A673 (cell line): ENCODE results near the gene ATPAF1. TPM values are rescaled to one million over a fixed set of nuclear protein-coding genes. Genes with fewer than 3 reads are reported as not detected.
"Not testable (repeated sequence)": the region's sequence is repeated elsewhere in the genome, so short reads cannot be mapped to it uniquely, and the experiment has no call there.

ENCODE experiments used
- BruUV-seq: library from RNA; stranded (reverse); fragments of 400-500 nt; replicated peaks from 2 replicates; lab custom pipeline; 2021; lab: Mats Ljungman, UMichigan
- CTCF ChIA-PET: fragments of 300-600 bp; sonication (Branson Sonifier 250); formaldehyde crosslinking; loops from one replicate; lab custom pipeline; 2022; ENCODE audit warnings: antibody characterized with exemption; lab: Charles Lee
- POLR2A ChIA-PET: fragments of 300-600 bp; sonication (Branson Sonifier 250); formaldehyde crosslinking; loops from one replicate; lab custom pipeline; 2022; ENCODE audit warnings: antibody characterized with exemption; ENCODE audit not compliant: low non-redundant PET; lab: Charles Lee
- DNase-seq: peaks from one replicate; pipeline ENCODE4 v3.0.0-alpha.2; 2015; ENCODE audit warnings: low spot score
- H3K27ac ChIP-seq: fragments of 200-600 bp; sonication (generic); 2 replicates; pipeline ENCODE4 v1.5.1; 2016; ENCODE audit warnings: mixed run types, low read depth, mild to moderate bottlenecking, mixed read lengths, antibody characterized with exemption, low read length; ENCODE audit not compliant: poor library complexity, severe bottlenecking
- H3K27me3 ChIP-seq: fragments of 200-600 bp; sonication (generic); replicated peaks from 2 replicates; pipeline ENCODE4 v1.6.1; 2017; ENCODE audit warnings: mixed run types, low read depth, mild to moderate bottlenecking, mixed read lengths, antibody characterized with exemption, low read length; ENCODE audit not compliant: insufficient read depth, poor library complexity
- H3K36me3 ChIP-seq: fragments of 200-600 bp; sonication (generic); 2 replicates; pipeline ENCODE4 v1.6.1; 2016; ENCODE audit warnings: mixed run types, mild to moderate bottlenecking, mixed read lengths, antibody characterized with exemption, low read length; ENCODE audit not compliant: insufficient read depth, poor library complexity, severe bottlenecking
- H3K4me1 ChIP-seq: fragments of 200-600 bp; sonication (generic); 2 replicates; pipeline ENCODE4 v1.6.1; 2017; ENCODE audit warnings: mixed run types, mild to moderate bottlenecking, mixed read lengths, antibody characterized with exemption, low read length; ENCODE audit not compliant: insufficient read depth, poor library complexity, severe bottlenecking
- H3K4me3 ChIP-seq: fragments of 200-600 bp; sonication (generic); 2 replicates; pipeline ENCODE4 v1.5.1; 2016; ENCODE audit warnings: low read depth, mixed run types, mild to moderate bottlenecking, mixed read lengths, low read length; ENCODE audit not compliant: poor library complexity, severe bottlenecking
- H3K9me3 ChIP-seq: fragments of 200-600 bp; sonication (generic); 2 replicates; pipeline ENCODE4 v1.6.1; 2016; ENCODE audit warnings: mixed run types, low read depth, mild to moderate bottlenecking, mixed read lengths, antibody characterized with exemption, low read length; ENCODE audit not compliant: poor library complexity, severe bottlenecking
- CTCF ChIP-seq: fragments of 300-800, 200-600 bp; sonication (generic); conservative IDR thresholded peaks from 2 replicates; pipeline ENCODE4 v1.5.1; 2017; ENCODE audit warnings: low read depth, mild to moderate bottlenecking, antibody characterized with exemption, low read length, moderate library complexity, mixed read lengths
- EZH2 ChIP-seq: fragments of 200-600 bp; sonication (generic); IDR thresholded peaks from 2 replicates; pipeline ENCODE4 v1.6.1; 2017; ENCODE audit warnings: borderline replicate concordance, low read depth, mild to moderate bottlenecking, mixed read lengths, antibody characterized with exemption, low read length; ENCODE audit not compliant: poor library complexity, severe bottlenecking
- intact Hi-C: fragments of 100-400 bp; cut with micrococcal nuclease; formaldehyde crosslinking; loops from one replicate; pipeline ENCODE4 v1.10.0; 2022; ENCODE audit not compliant: unreplicated experiment
- total RNA-seq: library from RNA; stranded (reverse); gene quantifications from 2 replicates; pipeline ENCODE4 v1.2.3, GENCODE V29; 2021

ATPAF1 gene
- total RNA-seq, 1 experiment from 2014 or later = 41.7 TPM

- no peak overlapping the region for H3K27ac ChIP-seq
- H3K4me3 ChIP-seq = no peak overlapping the region
- H3K4me1 ChIP-seq = no peaks in the 10 kb centered on the region
- no peak for TF ChIP-seq EZH2
- peaks cover 30% of the 10 kb centered on the region for H3K36me3 ChIP-seq
- CTCF ChIA-PET = no interaction called here
- no peaks in the 10 kb centered on the region for H3K27me3 ChIP-seq
- POLR2A ChIA-PET = no interaction called here
- intact Hi-C loops = no loop called here
- H3K9me3 ChIP-seq = peaks cover 14% of the 10 kb centered on the region
- no TSS peak for BruUV-seq
- no peak for DNase-seq
Observed at GRCh38 chr1:46652321-46653100, 15.7 kb downstream of the ATPAF1 start.

- BruUV-seq, intact Hi-C loops, H3K27me3 ChIP-seq, DNase-seq, POLR2A ChIA-PET, H3K4me1 ChIP-seq, H3K27ac ChIP-seq, H3K4me3 ChIP-seq, CTCF ChIA-PET: not testable (repeated sequence)
- peaks cover 21% of the 10 kb centered on the region for H3K36me3 ChIP-seq
- peaks cover 14% of the 10 kb centered on the region for H3K9me3 ChIP-seq
Observed at GRCh38 chr1:46651152-46651551, 17.0 kb downstream of the ATPAF1 start.

- Histone ChIP-seq H3K36me3 (peaks cover 21% of the 10 kb centered on the region), H3K9me3 (peaks cover 14% of the 10 kb centered on the region), H3K4me3 (no peak overlapping the region), H3K27me3 (no peaks in the 10 kb centered on the region), H3K4me1 (no peaks in the 10 kb centered on the region), H3K27ac (no peak overlapping the region)
- DNase-seq = no peak
- BruUV-seq = no TSS peak
- POLR2A ChIA-PET = no interaction called here
- TF ChIP-seq EZH2 = no peak
- no peak for TF ChIP-seq CTCF
- intact Hi-C loops = no loop called here
- CTCF ChIA-PET = no interaction called here
Observed at GRCh38 chr1:46650491-46650890, 17.7 kb downstream of the ATPAF1 start.

GRCh38 chr1:46649764-46650163 is 18.4 kb downstream of the ATPAF1 start:
- no TSS peak for BruUV-seq
- no peaks in the 10 kb centered on the region for H3K4me1 ChIP-seq
- peaks cover 14% of the 10 kb centered on the region for H3K9me3 ChIP-seq
- H3K4me3 ChIP-seq = no peak overlapping the region
- no peak overlapping the region for H3K27ac ChIP-seq
- ChIA-PET POLR2A (no interaction called here), CTCF (interaction anchor here (0.6 kb wide), 1 partner anchor 438 kb away, joined by 3 read pairs; no protein-coding TSS in a partner anchor)
- no peaks in the 10 kb centered on the region for H3K27me3 ChIP-seq
- no peak for DNase-seq
- intact Hi-C loops = no loop called here
- peaks cover 16% of the 10 kb centered on the region for H3K36me3 ChIP-seq
- TF ChIP-seq CTCF (no peak), EZH2 (no peak)
